Measurements from ENCODE around the gene ZFP90.
"Not testable (repeated sequence)": the region's sequence is repeated elsewhere in the genome, so short reads cannot be mapped to it uniquely, and the experiment has no call there.

The ZFP90 gene

DNA sequence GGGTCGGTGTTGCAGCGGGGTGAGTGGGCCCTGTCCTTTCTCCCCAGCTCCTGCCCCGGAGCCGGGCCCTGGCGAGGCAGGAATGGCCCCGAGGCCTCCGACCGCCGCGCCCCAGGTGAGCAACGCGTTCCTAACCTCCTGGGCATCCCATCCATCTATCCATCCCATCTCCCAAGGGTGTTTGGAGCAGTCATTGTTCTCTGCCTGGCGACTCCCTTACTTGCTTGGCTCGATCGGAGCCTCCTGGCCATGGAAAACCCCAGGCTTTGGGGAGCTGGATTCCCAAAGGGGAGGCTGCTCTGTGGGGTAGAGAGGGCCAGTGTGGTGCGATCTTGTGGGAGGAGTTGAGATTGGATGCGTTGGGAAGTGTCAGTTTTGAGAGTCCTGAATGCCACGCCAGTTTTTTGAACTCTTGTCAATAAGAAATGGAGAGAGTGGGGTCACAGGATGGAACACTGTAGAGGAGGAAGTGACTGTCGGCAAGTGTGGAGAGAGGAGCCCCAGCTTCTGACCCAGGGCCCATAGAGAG is 684 bp downstream of the ZFP90 start:
- H3K4me2 ChIP-seq (ENCODE audit: low read depth, low read length, poor library complexity, severe bottlenecking): peak overlapping the region; percentile 83
- no peaks in the 10 kb centered on the region for H3K9me2 ChIP-seq (replicated peaks; ENCODE audit: insufficient read depth, low read length)
- H4K20me1 ChIP-seq (ENCODE audit: low read depth, low read length): no peaks in the 10 kb centered on the region
- TF ChIP-seq EZH2phosphoT487 (conservative IDR thresholded peaks at IDR 0.05; ENCODE audit: low read length) (no peak), CTCF (IDR thresholded peaks at IDR 0.05; ENCODE audit: insufficient read depth, low read length, poor library complexity, severe bottlenecking) (no peak)
- H3F3A ChIP-seq (ENCODE audit: insufficient read depth): no peaks in the 10 kb centered on the region
- no peaks in the 10 kb centered on the region for H3K27me3 ChIP-seq (ENCODE audit: low read length)
- H3K79me2 ChIP-seq (ENCODE audit: insufficient read depth, low read length): no peaks in the 10 kb centered on the region
- H3K36me3 ChIP-seq (ENCODE audit: low read length): no peaks in the 10 kb centered on the region
- peak overlapping the region; percentile 52 for H2AFZ ChIP-seq (ENCODE audit: low read depth, low read length, severe bottlenecking)
- H3K4me3 ChIP-seq (ENCODE audit: insufficient read depth, low read length, poor library complexity, severe bottlenecking): peak overlapping the region; percentile 83
- no peaks in the 10 kb centered on the region for H3K9me3 ChIP-seq (ENCODE audit: insufficient read depth, low read length)
- no peak overlapping the region for H3K27ac ChIP-seq (ENCODE audit: low read depth, low read length)
- H3K9ac ChIP-seq (ENCODE audit: low read length): peak overlapping the region; percentile 84

DNA sequence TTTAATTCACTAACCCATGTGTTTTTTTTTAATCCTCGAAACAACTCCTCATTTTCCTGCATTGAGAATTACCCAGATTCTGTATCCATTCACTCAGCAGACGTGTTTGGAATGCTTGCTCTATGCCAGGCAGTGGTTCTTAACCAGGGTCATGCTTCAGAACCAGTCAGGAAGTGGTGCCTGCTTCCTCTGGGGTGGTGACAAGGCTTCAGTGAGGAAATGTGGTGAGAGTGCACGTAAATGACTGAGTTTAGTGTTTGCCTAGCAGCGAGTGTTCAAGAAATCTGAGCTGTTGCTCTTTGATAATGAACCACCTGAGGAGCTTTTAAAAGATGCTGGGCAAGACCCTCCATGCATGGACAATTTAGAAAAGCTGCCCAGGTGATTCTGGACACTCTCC is 9.9 kb downstream of the ZFP90 start:
- TF ChIP-seq CTCF (IDR thresholded peaks at IDR 0.05; ENCODE audit: insufficient read depth, low read length, poor library complexity, severe bottlenecking) (no peak), EZH2phosphoT487 (conservative IDR thresholded peaks at IDR 0.05; ENCODE audit: low read length) (no peak)
- no peak overlapping the region for H3K4me2 ChIP-seq (ENCODE audit: low read depth, low read length, poor library complexity, severe bottlenecking)
- no peak overlapping the region for H3K9ac ChIP-seq (ENCODE audit: low read length)
- no peaks in the 10 kb centered on the region for H4K20me1 ChIP-seq (ENCODE audit: low read depth, low read length)
- no peaks in the 10 kb centered on the region for H3K9me2 ChIP-seq (replicated peaks; ENCODE audit: insufficient read depth, low read length)
- H3K79me2 ChIP-seq (ENCODE audit: insufficient read depth, low read length): no peaks in the 10 kb centered on the region
- no peaks in the 10 kb centered on the region for H3F3A ChIP-seq (ENCODE audit: insufficient read depth)
- no peaks in the 10 kb centered on the region for H3K9me3 ChIP-seq (ENCODE audit: insufficient read depth, low read length)
- H3K27me3 ChIP-seq (ENCODE audit: low read length): no peaks in the 10 kb centered on the region
- H3K36me3 ChIP-seq (ENCODE audit: low read length): peaks cover 11% of the 10 kb centered on the region; the same call in 1 of the 2 replicates
- no peak overlapping the region for H2AFZ ChIP-seq (ENCODE audit: low read depth, low read length, severe bottlenecking)
- H3K4me3 ChIP-seq (ENCODE audit: insufficient read depth, low read length, poor library complexity, severe bottlenecking): no peak overlapping the region
- no peak overlapping the region for H3K27ac ChIP-seq (ENCODE audit: low read depth, low read length)

GRCh38 chr16:68553186-68553585 is 14.1 kb downstream of the ZFP90 start:
- Histone ChIP-seq H3F3A (ENCODE audit: insufficient read depth) (no peaks in the 10 kb centered on the region), H3K9me3 (ENCODE audit: insufficient read depth, low read length) (no peaks in the 10 kb centered on the region), H3K4me3 (ENCODE audit: insufficient read depth, low read length, poor library complexity, severe bottlenecking) (no peak overlapping the region), H3K9me2 (replicated peaks; ENCODE audit: insufficient read depth, low read length) (no peaks in the 10 kb centered on the region), H3K9ac (ENCODE audit: low read length) (no peak overlapping the region), H3K36me3 (ENCODE audit: low read length) (peaks cover 10% of the 10 kb centered on the region; the same call in 1 of the 2 replicates), H2AFZ (ENCODE audit: low read depth, low read length, severe bottlenecking) (no peak overlapping the region), H3K4me2 (ENCODE audit: low read depth, low read length, poor library complexity, severe bottlenecking) (no peak overlapping the region), H3K27ac (ENCODE audit: low read depth, low read length) (no peak overlapping the region), H3K79me2 (ENCODE audit: insufficient read depth, low read length) (no peaks in the 10 kb centered on the region), H4K20me1 (ENCODE audit: low read depth, low read length) (no peaks in the 10 kb centered on the region), H3K27me3 (ENCODE audit: low read length) (no peaks in the 10 kb centered on the region)
- TF ChIP-seq EZH2phosphoT487 (conservative IDR thresholded peaks at IDR 0.05; ENCODE audit: low read length): no peak
- TF ChIP-seq CTCF (IDR thresholded peaks at IDR 0.05; ENCODE audit: insufficient read depth, low read length, poor library complexity, severe bottlenecking): no peak

DNA sequence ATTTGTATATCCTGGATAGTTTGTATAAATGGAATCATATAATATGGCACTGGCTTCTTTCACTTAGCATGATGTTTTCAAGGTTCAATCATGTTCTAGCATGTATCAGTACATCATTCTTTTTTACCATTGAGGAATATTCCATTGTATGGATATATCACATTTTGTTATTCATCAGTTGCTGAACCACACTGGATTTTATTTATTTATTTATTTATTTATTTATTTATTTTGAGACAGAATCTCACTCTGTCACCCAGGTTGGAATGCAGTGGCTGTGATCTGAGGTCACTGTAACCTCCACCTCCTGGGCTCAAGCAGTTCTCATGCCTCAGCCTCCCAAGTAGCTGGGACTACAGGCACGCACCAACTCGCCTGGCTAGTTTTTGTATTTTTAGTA is 21.2 kb downstream of the ZFP90 start:
- H3K9ac ChIP-seq (ENCODE audit: low read length); H3K27ac ChIP-seq (ENCODE audit: low read depth, low read length); H3F3A ChIP-seq (ENCODE audit: insufficient read depth); H4K20me1 ChIP-seq (ENCODE audit: low read depth, low read length); H2AFZ ChIP-seq (ENCODE audit: low read depth, low read length, severe bottlenecking); H3K4me2 ChIP-seq (ENCODE audit: low read depth, low read length, poor library complexity, severe bottlenecking); H3K79me2 ChIP-seq (ENCODE audit: insufficient read depth, low read length); H3K9me2 ChIP-seq (replicated peaks; ENCODE audit: insufficient read depth, low read length); H3K27me3 ChIP-seq (ENCODE audit: low read length); H3K4me3 ChIP-seq (ENCODE audit: insufficient read depth, low read length, poor library complexity, severe bottlenecking): not testable (repeated sequence)
- H3K36me3 ChIP-seq (ENCODE audit: low read length): peaks cover 38% of the 10 kb centered on the region
- peaks cover 59% of the 10 kb centered on the region for H3K9me3 ChIP-seq (ENCODE audit: insufficient read depth, low read length)
